GM23338 (cell line): ENCODE results near the gene SETD1B. TPM values are rescaled to one million over a fixed set of nuclear protein-coding genes. Genes with fewer than 3 reads are reported as not detected.

ENCODE experiments used
- ATAC-seq: fragments of 200-7000 bp; cut with Tn5 transposase; 3 replicates; pipeline ENCODE4 v1.9.1; 2020
- DNase-seq: peaks from one replicate; pipeline ENCODE4 v3.0.0-alpha.2; 2015; ENCODE audit warnings: low spot score
- H2AFZ ChIP-seq: fragments of 200-600 bp; sonication (generic); 2 replicates; pipeline ENCODE4 v1.8.0; 2016; ENCODE audit warnings: antibody characterized with exemption, mild to moderate bottlenecking, moderate library complexity
- H3F3A ChIP-seq: fragments of 200-600 bp; sonication (generic); replicated peaks from 2 replicates; pipeline ENCODE4 v1.8.0; 2017; ENCODE audit warnings: antibody characterized with exemption, mixed run types, low read depth
- H3K27ac ChIP-seq: fragments of 200-600 bp; sonication (generic); 2 replicates; pipeline ENCODE4 v1.6.1; 2016; ENCODE audit warnings: low read depth
- H3K27me3 ChIP-seq: fragments of 200-600 bp; sonication (generic); 2 replicates; pipeline ENCODE4 v1.8.0; 2016; ENCODE audit warnings: mild to moderate bottlenecking, mixed run types, moderate library complexity; ENCODE audit not compliant: insufficient read depth
- H3K36me3 ChIP-seq: fragments of 200-600 bp; sonication (generic); 2 replicates; pipeline ENCODE4 v1.8.0; 2016; ENCODE audit warnings: mild to moderate bottlenecking; ENCODE audit not compliant: insufficient read depth
- H3K4me1 ChIP-seq: fragments of 200-600 bp; sonication (generic); 2 replicates; pipeline ENCODE4 v1.8.0; 2016; ENCODE audit warnings: mild to moderate bottlenecking, moderate library complexity; ENCODE audit not compliant: insufficient read depth
- H3K4me2 ChIP-seq: fragments of 200-600 bp; sonication (generic); 2 replicates; pipeline ENCODE4 v1.7.1; 2017; ENCODE audit warnings: mixed run types
- H3K4me3 ChIP-seq: fragments of 200-600 bp; sonication (generic); 2 replicates; pipeline ENCODE4 v1.6.1; 2016; ENCODE audit warnings: mixed run types
- H3K79me2 ChIP-seq: fragments of 200-600 bp; sonication (generic); replicated peaks from 2 replicates; pipeline ENCODE4 v1.8.0; 2017; ENCODE audit warnings: mild to moderate bottlenecking; ENCODE audit not compliant: insufficient read depth
- H3K9me2 ChIP-seq: fragments of 200-600 bp; sonication (generic); 2 replicates; pipeline ENCODE4 v1.8.0; 2017; ENCODE audit not compliant: insufficient read depth
- H4K20me1 ChIP-seq: fragments of 200-600 bp; sonication (generic); replicated peaks from 2 replicates; pipeline ENCODE4 v1.8.0; 2017; ENCODE audit warnings: mild to moderate bottlenecking; ENCODE audit not compliant: insufficient read depth
- H3K27ac Mint-ChIP-seq: 2 replicates; pipeline ENCODE4 v1.8.0; 2020; ENCODE audit warnings: inconsistent platforms, mild to moderate bottlenecking, moderate library complexity, mixed read lengths
- H3K27me3 Mint-ChIP-seq: 3 replicates; pipeline ENCODE4 v1.8.0; 2022; ENCODE audit warnings: low read depth, mild to moderate bottlenecking, moderate library complexity, mixed read lengths, inconsistent platforms; ENCODE audit not compliant: insufficient read depth, poor library complexity
- H3K36me3 Mint-ChIP-seq: 3 replicates; pipeline ENCODE4 v1.8.0; 2021; ENCODE audit warnings: low read depth, mild to moderate bottlenecking, inconsistent platforms, moderate library complexity, mixed read lengths
- H3K4me1 Mint-ChIP-seq: 3 replicates; pipeline ENCODE4 v1.8.0; 2020; ENCODE audit warnings: mild to moderate bottlenecking, inconsistent platforms, mixed read lengths
- H3K4me3 Mint-ChIP-seq: 3 replicates; pipeline ENCODE4 v1.8.0; 2021; ENCODE audit warnings: moderate library complexity, mild to moderate bottlenecking, inconsistent platforms, mixed read lengths
- H3K9me3 Mint-ChIP-seq: 3 replicates; pipeline ENCODE4 v1.8.0; 2020; ENCODE audit warnings: moderate library complexity, mild to moderate bottlenecking, inconsistent platforms, mixed read lengths
- CTCF ChIP-seq, 2 experiments: fragments of 200-600 bp in 1 of 2; sonication (generic) in 1 of 2; conservative IDR thresholded peaks; 2 replicates each; pipeline versions ENCODE4 v1.5.1 to v1.6.1; 2016 to 2017; ENCODE audit warnings: antibody characterized with exemption in 2 of 2, low read depth in 2 of 2, mild to moderate bottlenecking in 2 of 2, moderate library complexity in 1 of 2
- POLR2AphosphoS5 ChIP-seq: IDR thresholded peaks from 2 replicates; pipeline ENCODE4 v1.6.1; 2016; ENCODE audit warnings: antibody characterized with exemption, low read depth
- ZNF114 ChIP-seq: fragments of 250-450 bp; sonication (Bioruptor Pico); IDR thresholded peaks from 2 replicates; pipeline ENCODE4 v1.5.0; 2020; ENCODE audit warnings: mild to moderate bottlenecking, moderate library complexity
- ZNF462 ChIP-seq: fragments of 250-450 bp; sonication (Bioruptor Pico); IDR thresholded peaks from 2 replicates; pipeline ENCODE4 v1.5.0; 2020; ENCODE audit warnings: mild to moderate bottlenecking, moderate library complexity
- polyA plus RNA-seq: library from polyadenylated mRNA; unstranded; fragments of >200 nt; fragmentation: Nextera tagmentation; extraction: Ambion mirVana; gene quantifications from 2 replicates; pipeline ENCODE4 v1.2.1, GENCODE V29; 2016
- total RNA-seq: library from RNA; depleted of rRNA; stranded (reverse); fragments of >200 nt; shearing (Covaris generic); gene quantifications from 2 replicates; pipeline ENCODE4 v1.2.3, GENCODE V29; 2014

Gene SETD1B
- total and polyA plus RNA-seq, 2 experiments from 2014 or later = 3.1 to 8.7 TPM

GRCh38 chr12:121811434-121812319 is 7.9 kb downstream of the SETD1B start:
- peak overlapping the region; percentile 99 for H3K4me2 ChIP-seq
- DNase-seq (peak; percentile 92), ATAC-seq (peak; percentile 85)
- peaks cover 48% of the 10 kb centered on the region for H3K79me2 ChIP-seq
- H3K27me3 Mint-ChIP-seq = peaks cover 28% of the 10 kb centered on the region
- H3K36me3 ChIP-seq = 0 out of 2 replicates have a peak, but pooled peaks cover 3% of the 10 kb centered on the region
- H3K4me1 ChIP-seq = peaks cover 28% of the 10 kb centered on the region
- H2AFZ ChIP-seq = no peak overlapping the region; the same call in 1 of the 2 replicates
- H3K9me2 ChIP-seq = no peaks in the 10 kb centered on the region
- H3K4me3 ChIP-seq = peak overlapping the region; percentile 97
- peak overlapping the region; percentile 81 for H3K4me3 Mint-ChIP-seq
- H3K27ac Mint-ChIP-seq = peak overlapping the region; percentile 87
- H3K27ac ChIP-seq = peak overlapping the region; percentile 94
- no peaks in the 10 kb centered on the region for H3K27me3 ChIP-seq
- H3K36me3 Mint-ChIP-seq = peaks cover 48% of the 10 kb centered on the region
- H3F3A ChIP-seq = peaks cover 12% of the 10 kb centered on the region
- H4K20me1 ChIP-seq = peaks cover 20% of the 10 kb centered on the region; the same call in 1 of the 2 replicates
- no peaks in the 10 kb centered on the region for H3K9me3 Mint-ChIP-seq
- peaks cover 31% of the 10 kb centered on the region for H3K4me1 Mint-ChIP-seq
- TF ChIP-seq POLR2AphosphoS5 (peak; percentile 68), ZNF114 (CRISPR knock-in tag) (no peak), CTCF (conservative IDR thresholded peaks at IDR 0.05; ENCODE audit: low read depth in 2 of 2) (peak; percentile 77 to 78)

GRCh38 chr12:121812320-121812871 is 8.6 kb downstream of the SETD1B start:
- H3K79me2 ChIP-seq = peaks cover 41% of the 10 kb centered on the region
- 0 out of 2 replicates have a peak, but pooled peaks cover 3% of the 10 kb centered on the region for H3K36me3 ChIP-seq
- peak overlapping the region; percentile 94 for H3K27ac ChIP-seq
- TF ChIP-seq ZNF462 (CRISPR knock-in tag) (no peak), POLR2AphosphoS5 (peak; percentile 77), CTCF (conservative IDR thresholded peaks at IDR 0.05; ENCODE audit: low read depth in 2 of 2) (peak in 1 of 2 experiments; percentile 22; a peak in 1 of 4 replicates)

More at GRCh38 chr12:121812320-121812871, 8.6 kb downstream of the SETD1B start:
- peaks cover 24% of the 10 kb centered on the region for H3K4me1 Mint-ChIP-seq
- Histone ChIP-seq H3K4me2 (peak overlapping the region; percentile 99), H3K9me2 (no peaks in the 10 kb centered on the region), H3K27me3 (no peaks in the 10 kb centered on the region), H3K4me1 (peaks cover 21% of the 10 kb centered on the region), H4K20me1 (peaks cover 20% of the 10 kb centered on the region; the same call in 1 of the 2 replicates), H2AFZ (no peak overlapping the region; the same call in 1 of the 2 replicates), H3K4me3 (peak overlapping the region; percentile 97), H3F3A (peaks cover 12% of the 10 kb centered on the region)
- H3K4me3 Mint-ChIP-seq = peak overlapping the region; percentile 81
- no peaks in the 10 kb centered on the region for H3K9me3 Mint-ChIP-seq
- H3K27me3 Mint-ChIP-seq = peaks cover 28% of the 10 kb centered on the region
- H3K36me3 Mint-ChIP-seq = peaks cover 45% of the 10 kb centered on the region
- DNase-seq (peak; percentile 89), ATAC-seq (peak; percentile 84)
- H3K27ac Mint-ChIP-seq = peak overlapping the region; percentile 87
